Esophagus muscularis mucosa (tissue), 4 donors: ENCODE measurements around the gene BRCA2. TPM values are rescaled to one million over a fixed set of nuclear protein-coding genes. Genes with fewer than 3 reads are reported as not detected.

Source experiments
- DNase-seq: peaks from one replicate; pipeline ENCODE4 v3.0.0-alpha.2; 2017; ENCODE audit errors: extremely low spot score
- H3K27ac ChIP-seq, 4 donors: fragments of 200-600 bp; sonication (generic); replicated peaks in 1 of 4; 1 replicate in 3 of 4; 2 replicates in 1 of 4; pipeline ENCODE4 v1.5.1; 2016 to 2019; ENCODE audit warnings: mild to moderate bottlenecking in 1 of 4
- H3K27me3 ChIP-seq, 4 donors: fragments of 200-600 bp; sonication (generic); one replicate each; pipeline versions ENCODE4 v1.5.1 to v1.6.0; 2016 to 2019
- H3K36me3 ChIP-seq, 4 donors: fragments of 200-600 bp; sonication (generic); one replicate each; pipeline ENCODE4 v1.5.1; 2016 to 2019
- H3K4me1 ChIP-seq, 4 donors: fragments of 200-600 bp; sonication (generic); one replicate each; pipeline ENCODE4 v1.5.1; 2016 to 2019
- H3K4me3 ChIP-seq, 4 donors: fragments of 200-600 bp; sonication (generic); 1 replicate in 2 of 4; 2 replicates in 2 of 4; pipeline ENCODE4 v1.5.1; 2016 to 2019; ENCODE audit warnings: mild to moderate bottlenecking in 4 of 4, moderate library complexity in 1 of 4
- H3K9me3 ChIP-seq, 4 donors: fragments of 200-600 bp; sonication (generic); 1 replicate in 3 of 4; 2 replicates in 1 of 4; pipeline ENCODE4 v1.5.1; 2016 to 2019
- EP300 ChIP-seq: sonication (generic); formaldehyde crosslinking; IDR thresholded peaks from one replicate; pipeline ENCODE4 v1.6.1; 2017; ENCODE audit warnings: antibody characterized with exemption
- POLR2A ChIP-seq: fragments of 450-650 bp; IDR thresholded peaks from one replicate; pipeline ENCODE4 v1.6.1; 2017; ENCODE audit warnings: antibody characterized with exemption, moderate library complexity, mild to moderate bottlenecking, low read depth
- POLR2AphosphoS5 ChIP-seq, 2 donors: sonication (generic); formaldehyde crosslinking; IDR thresholded peaks; one replicate each; pipeline ENCODE4 v1.6.1; 2017; ENCODE audit warnings: antibody characterized with exemption in 2 of 2
- WGBS: methylation state at CpG from one replicate; pipeline ENCODE4 v1.1.5; 2018; 5-methylcytosine and 5-hydroxymethylcytosine counted together
- intact Hi-C: fragments of 100-400 bp; cut with DNase I; formaldehyde crosslinking; loops from one replicate; pipeline ENCODE4 v1.15.1; 2023
- total RNA-seq, 4 donors: library from RNA; depleted of rRNA; stranded (reverse); fragments of >200 nt; gene quantifications; one replicate each; pipeline versions ENCODE4 v1.1.0 to v1.2.1, GENCODE V29; 2016
- TF ChIP-seq, protein P1 (sequence below), 3 experiments: fragments of 200-600 bp in 2 of 3; fragments of 450-650 bp in 1 of 3; sonication (generic) in 2 of 3; IDR thresholded peaks; one replicate each; pipeline ENCODE4 v1.5.1; 2017 to 2019; ENCODE audit warnings: antibody characterized with exemption in 3 of 3, mild to moderate bottlenecking in 2 of 3, moderate library complexity in 1 of 3

The BRCA2 gene
- total RNA-seq, 4 donors from 2014 or later = 0.32 to 0.83 (median 0.38) TPM

DNA sequence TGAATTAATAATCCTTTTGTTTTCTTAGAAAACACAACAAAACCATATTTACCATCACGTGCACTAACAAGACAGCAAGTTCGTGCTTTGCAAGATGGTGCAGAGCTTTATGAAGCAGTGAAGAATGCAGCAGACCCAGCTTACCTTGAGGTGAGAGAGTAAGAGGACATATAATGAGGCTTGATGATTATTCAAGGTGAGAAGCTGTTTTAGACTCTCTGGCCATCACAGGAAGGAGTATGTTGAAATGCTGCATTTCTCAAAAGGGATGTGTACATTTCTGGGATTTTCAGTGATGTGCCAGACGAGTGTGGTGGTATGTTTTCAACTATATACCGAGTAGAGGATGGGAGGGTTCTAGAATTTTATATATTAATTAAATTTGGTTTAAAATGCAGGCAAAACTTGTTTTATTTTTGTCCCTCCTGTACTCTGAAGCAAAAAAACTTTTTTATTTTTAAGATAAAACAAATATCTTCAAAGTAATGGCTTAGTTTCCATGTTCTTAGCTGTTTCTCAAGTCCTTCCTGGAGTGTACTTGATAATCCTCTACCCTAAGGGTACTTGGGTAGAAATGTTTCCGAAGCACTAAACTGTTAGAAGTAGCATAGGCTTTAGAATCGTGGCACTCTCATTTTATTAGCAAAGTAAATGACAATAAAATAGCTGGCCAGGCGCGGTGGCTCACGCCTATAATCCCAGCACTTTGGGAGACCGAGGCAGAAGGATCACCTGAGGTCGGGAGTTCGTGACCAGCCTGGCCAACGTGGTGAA, 61.5 kb downstream of the BRCA2 start:
- Histone ChIP-seq H3K27ac (no peak overlapping the region), H3K36me3 (no peaks in the 10 kb centered on the region), H3K4me1 (no peaks in the 10 kb centered on the region), H3K27me3 (no peaks in the 10 kb centered on the region), H3K9me3 (no peaks in the 10 kb centered on the region), H3K4me3 (no peak overlapping the region)
- DNase-seq = no peak
- TF ChIP-seq, protein P1, sequence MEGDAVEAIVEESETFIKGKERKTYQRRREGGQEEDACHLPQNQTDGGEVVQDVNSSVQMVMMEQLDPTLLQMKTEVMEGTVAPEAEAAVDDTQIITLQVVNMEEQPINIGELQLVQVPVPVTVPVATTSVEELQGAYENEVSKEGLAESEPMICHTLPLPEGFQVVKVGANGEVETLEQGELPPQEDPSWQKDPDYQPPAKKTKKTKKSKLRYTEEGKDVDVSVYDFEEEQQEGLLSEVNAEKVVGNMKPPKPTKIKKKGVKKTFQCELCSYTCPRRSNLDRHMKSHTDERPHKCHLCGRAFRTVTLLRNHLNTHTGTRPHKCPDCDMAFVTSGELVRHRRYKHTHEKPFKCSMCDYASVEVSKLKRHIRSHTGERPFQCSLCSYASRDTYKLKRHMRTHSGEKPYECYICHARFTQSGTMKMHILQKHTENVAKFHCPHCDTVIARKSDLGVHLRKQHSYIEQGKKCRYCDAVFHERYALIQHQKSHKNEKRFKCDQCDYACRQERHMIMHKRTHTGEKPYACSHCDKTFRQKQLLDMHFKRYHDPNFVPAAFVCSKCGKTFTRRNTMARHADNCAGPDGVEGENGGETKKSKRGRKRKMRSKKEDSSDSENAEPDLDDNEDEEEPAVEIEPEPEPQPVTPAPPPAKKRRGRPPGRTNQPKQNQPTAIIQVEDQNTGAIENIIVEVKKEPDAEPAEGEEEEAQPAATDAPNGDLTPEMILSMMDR (IDR thresholded peaks at IDR 0.05) = no peak
- TF ChIP-seq EP300 (no peak), POLR2A (no peak), POLR2AphosphoS5 (IDR thresholded peaks at IDR 0.05) (no peak)
- intact Hi-C loops = no loop called here
- WGBS = 87% methylated on average over 13 of the region's 13 CpGs

DNA sequence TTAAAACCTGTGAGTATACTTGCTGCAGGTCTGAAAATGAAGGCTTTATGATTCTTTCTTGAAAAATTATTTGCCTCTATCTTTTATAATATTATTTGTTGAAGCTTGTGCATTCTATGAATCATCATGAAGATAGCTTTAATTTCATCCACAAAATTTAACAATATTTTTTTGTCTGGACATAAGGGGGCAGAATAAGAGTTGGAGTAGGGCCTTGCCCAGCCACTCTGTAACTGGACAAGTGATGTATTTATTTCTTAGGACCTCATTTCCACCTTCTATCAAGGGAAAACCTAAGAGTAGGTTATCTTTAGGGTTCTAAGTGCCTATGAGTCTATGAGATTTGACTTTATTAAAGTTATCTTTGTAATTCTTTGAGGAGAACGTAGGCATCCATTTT, 62.7 kb downstream of the BRCA2 start:
- intact Hi-C loops = no loop called here

DNA sequence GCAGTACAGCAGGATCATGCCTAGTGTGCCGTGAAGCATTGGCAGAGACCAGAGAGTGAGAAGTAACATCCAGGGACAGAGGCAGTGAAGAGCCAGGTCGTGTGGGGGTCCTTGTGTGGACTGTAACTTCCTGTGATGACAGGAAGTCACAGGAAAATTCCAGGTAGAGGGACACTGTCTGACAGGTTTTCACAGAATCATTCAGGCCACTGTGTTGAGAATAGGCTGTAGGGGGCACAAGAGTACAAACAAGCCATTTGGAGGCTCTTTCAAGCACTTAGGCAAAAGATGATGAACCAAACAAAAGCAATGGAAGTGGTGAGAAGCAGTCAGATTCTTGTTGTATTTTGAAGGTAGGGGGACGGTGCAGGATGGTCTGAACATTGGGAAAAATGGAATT, 66.2 kb downstream of the BRCA2 start:
- TF ChIP-seq POLR2AphosphoS5 (IDR thresholded peaks at IDR 0.05) (no peak), EP300 (no peak), POLR2A (no peak)
- TF ChIP-seq, protein P1 (IDR thresholded peaks at IDR 0.05) = peak; percentile 29 to 44 (median 34)
- no peak for DNase-seq
- WGBS = 83% methylated on average over 3 of the region's 3 CpGs
- no peak overlapping the region for H3K4me3 ChIP-seq
- no peaks in the 10 kb centered on the region for H3K27me3 ChIP-seq
- no peaks in the 10 kb centered on the region for H3K9me3 ChIP-seq
- no peak overlapping the region for H3K27ac ChIP-seq
- H3K4me1 ChIP-seq = no peaks in the 10 kb centered on the region
- intact Hi-C loops = loop anchor here (10.0 kb wide), 1 partner anchor 193 kb away; no protein-coding TSS in a partner anchor
- no peaks in the 10 kb centered on the region for H3K36me3 ChIP-seq

More for the DNA sequence above, 62.7 kb downstream of the BRCA2 start:
- no peak for DNase-seq
- Histone ChIP-seq H3K27ac (no peak overlapping the region), H3K4me1 (no peaks in the 10 kb centered on the region), H3K9me3 (no peaks in the 10 kb centered on the region), H3K27me3 (no peaks in the 10 kb centered on the region), H3K4me3 (no peak overlapping the region), H3K36me3 (no peaks in the 10 kb centered on the region)
- TF ChIP-seq EP300 (no peak), POLR2A (no peak), POLR2AphosphoS5 (IDR thresholded peaks at IDR 0.05) (no peak)
- TF ChIP-seq, protein P1 (IDR thresholded peaks at IDR 0.05) = no peak
- WGBS = 96% methylated on average over 1 of the region's 1 CpG

DNA sequence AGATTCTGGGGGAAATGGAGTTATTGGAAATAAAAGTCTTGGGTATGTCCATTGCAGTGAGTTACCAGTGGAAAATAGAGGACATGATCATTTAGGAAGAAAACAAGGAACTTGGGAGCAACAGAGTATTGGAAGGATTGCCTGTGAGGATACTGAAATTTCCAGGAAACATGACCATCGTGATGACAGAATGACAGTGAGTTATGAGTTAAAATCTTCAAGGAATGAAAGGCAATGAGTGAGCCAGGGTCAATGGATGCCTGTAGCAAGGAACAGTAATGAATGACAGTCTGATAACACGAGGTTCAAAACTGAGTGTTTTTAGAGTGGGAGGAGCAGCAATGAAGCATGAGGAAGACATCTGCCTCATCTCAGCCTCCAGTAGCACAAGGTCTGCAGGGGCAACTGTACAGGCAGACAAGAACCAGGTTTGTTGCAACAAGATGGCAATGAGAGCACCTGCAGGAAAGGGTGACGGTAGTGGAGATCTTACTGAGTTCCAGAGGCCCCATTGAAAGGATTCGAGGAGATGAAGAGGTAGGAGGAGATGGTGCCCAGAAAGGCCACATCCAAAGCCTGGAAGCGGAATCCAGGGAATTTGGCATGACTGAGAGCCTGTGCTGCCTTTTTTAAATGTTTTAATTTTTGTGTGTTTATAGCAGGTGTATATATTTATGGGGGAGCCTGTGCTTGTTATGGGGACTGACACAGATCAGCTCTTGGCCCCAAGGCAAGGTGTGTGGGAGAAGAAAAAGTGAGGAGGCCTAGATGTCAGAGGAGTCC, 68.7 kb downstream of the BRCA2 start:
- H3K27me3 ChIP-seq = no peaks in the 10 kb centered on the region
- H3K36me3 ChIP-seq = no peaks in the 10 kb centered on the region
- no peak for DNase-seq
- WGBS = 74% methylated on average over 5 of the region's 5 CpGs
- H3K27ac ChIP-seq = no peak overlapping the region
- no peaks in the 10 kb centered on the region for H3K4me1 ChIP-seq
- intact Hi-C loops = loop anchor here (10.0 kb wide), 1 partner anchor 191 kb away; no protein-coding TSS in a partner anchor
- no peak overlapping the region for H3K4me3 ChIP-seq
- TF ChIP-seq POLR2A (no peak), POLR2AphosphoS5 (IDR thresholded peaks at IDR 0.05) (no peak), EP300 (no peak)
- TF ChIP-seq, protein P1 (IDR thresholded peaks at IDR 0.05) = no peak
- H3K9me3 ChIP-seq = no peaks in the 10 kb centered on the region
